Measurements from ENCODE around the gene TIMD4.
"Not testable (repeated sequence)": the region's sequence is repeated elsewhere in the genome, so short reads cannot be mapped to it uniquely, and the experiment has no call there.

DNA sequence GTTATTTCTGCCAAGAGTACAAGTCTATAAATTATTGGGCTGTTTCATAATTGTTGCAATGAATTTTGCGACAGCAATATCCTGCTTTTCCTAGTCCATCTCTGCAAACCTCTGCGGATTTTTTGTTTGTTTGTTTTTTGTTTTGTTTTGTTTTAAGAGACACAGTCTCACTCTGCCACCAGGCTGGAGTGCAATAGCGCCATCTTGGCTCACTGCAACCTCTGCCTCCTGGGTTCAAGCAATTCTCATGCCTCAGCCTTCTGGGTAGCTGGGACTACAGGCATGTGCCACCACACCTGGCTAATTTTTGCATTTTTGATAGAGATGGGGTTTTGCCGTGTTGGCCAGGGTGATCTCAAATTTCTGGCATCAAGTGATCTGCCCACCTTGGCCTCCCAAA lies 37.3 kb downstream of the TIMD4 start:
- TF ChIP-seq, protein P1, sequence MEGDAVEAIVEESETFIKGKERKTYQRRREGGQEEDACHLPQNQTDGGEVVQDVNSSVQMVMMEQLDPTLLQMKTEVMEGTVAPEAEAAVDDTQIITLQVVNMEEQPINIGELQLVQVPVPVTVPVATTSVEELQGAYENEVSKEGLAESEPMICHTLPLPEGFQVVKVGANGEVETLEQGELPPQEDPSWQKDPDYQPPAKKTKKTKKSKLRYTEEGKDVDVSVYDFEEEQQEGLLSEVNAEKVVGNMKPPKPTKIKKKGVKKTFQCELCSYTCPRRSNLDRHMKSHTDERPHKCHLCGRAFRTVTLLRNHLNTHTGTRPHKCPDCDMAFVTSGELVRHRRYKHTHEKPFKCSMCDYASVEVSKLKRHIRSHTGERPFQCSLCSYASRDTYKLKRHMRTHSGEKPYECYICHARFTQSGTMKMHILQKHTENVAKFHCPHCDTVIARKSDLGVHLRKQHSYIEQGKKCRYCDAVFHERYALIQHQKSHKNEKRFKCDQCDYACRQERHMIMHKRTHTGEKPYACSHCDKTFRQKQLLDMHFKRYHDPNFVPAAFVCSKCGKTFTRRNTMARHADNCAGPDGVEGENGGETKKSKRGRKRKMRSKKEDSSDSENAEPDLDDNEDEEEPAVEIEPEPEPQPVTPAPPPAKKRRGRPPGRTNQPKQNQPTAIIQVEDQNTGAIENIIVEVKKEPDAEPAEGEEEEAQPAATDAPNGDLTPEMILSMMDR (IDR thresholded peaks at IDR 0.05; ENCODE audit: low read depth, low read length) = not testable (repeated sequence)
- TF ChIP-seq, protein P2, sequence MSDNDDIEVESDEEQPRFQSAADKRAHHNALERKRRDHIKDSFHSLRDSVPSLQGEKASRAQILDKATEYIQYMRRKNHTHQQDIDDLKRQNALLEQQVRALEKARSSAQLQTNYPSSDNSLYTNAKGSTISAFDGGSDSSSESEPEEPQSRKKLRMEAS (IDR thresholded peaks at IDR 0.05; ENCODE audit: low read depth, low read length) = not testable (repeated sequence)
- TF ChIP-seq POLR2A (IDR thresholded peaks at IDR 0.05; ENCODE audit: extremely low read depth, insufficient read length); MYC (IDR thresholded peaks at IDR 0.05; ENCODE audit: low read depth, low read length): not testable (repeated sequence)

All from NB4 (cell line).